CMK (cell line): ENCODE measurements around the gene STEAP1B.

Experiments
- DNase-seq: peaks from one replicate; pipeline ENCODE4 v3.0.0-alpha.2; 2010; ENCODE audit warnings: low read depth

Gene STEAP1B

GRCh38 chr7:22399546-22399945 lies 100.4 kb downstream of the STEAP1B start:
- DNase-seq, result no peak

GRCh38 chr7:22399091-22399490 lies 100.9 kb downstream of the STEAP1B start:
- no peak for DNase-seq

GRCh38 chr7:22397981-22398380 lies 102.0 kb downstream of the STEAP1B start:
- DNase-seq, result no peak

- no peak for DNase-seq
These were observed 104.8 kb downstream of the STEAP1B start for GRCh38 chr7:22395222-22395621.

- no peak for DNase-seq
These were observed 105.2 kb downstream of the STEAP1B start for GRCh38 chr7:22394739-22395138.

GRCh38 chr7:22393913-22394729 lies 105.9 kb downstream of the STEAP1B start:
- DNase-seq, result no peak

- DNase-seq, result no peak
These were observed 109.5 kb downstream of the STEAP1B start for GRCh38 chr7:22390516-22390915.

- DNase-seq, result no peak
These were observed 110.1 kb downstream of the STEAP1B start for GRCh38 chr7:22389892-22390291.

GRCh38 chr7:22387583-22387982 lies 112.4 kb downstream of the STEAP1B start:
- DNase-seq, result no peak

- no peak for DNase-seq
These were observed 113.1 kb downstream of the STEAP1B start for GRCh38 chr7:22386865-22387264.

- DNase-seq, result no peak
These were observed 113.7 kb downstream of the STEAP1B start for GRCh38 chr7:22386206-22386858.

GRCh38 chr7:22385326-22385725 lies 114.7 kb downstream of the STEAP1B start:
- no peak for DNase-seq

- DNase-seq, result no peak
These were observed 119.7 kb downstream of the STEAP1B start for GRCh38 chr7:22380333-22380732.

GRCh38 chr7:22378199-22378980 lies 121.6 kb downstream of the STEAP1B start:
- DNase-seq, result no peak

- no peak for DNase-seq
These were observed 122.3 kb downstream of the STEAP1B start for GRCh38 chr7:22377703-22378102.

GRCh38 chr7:22375359-22376048 lies 124.5 kb downstream of the STEAP1B start:
- no peak for DNase-seq

- no peak for DNase-seq
These were observed 126.1 kb downstream of the STEAP1B start for GRCh38 chr7:22373911-22374310.

- no peak for DNase-seq
These were observed 126.6 kb downstream of the STEAP1B start for GRCh38 chr7:22373388-22373787.

GRCh38 chr7:22372863-22373262 lies 127.1 kb downstream of the STEAP1B start:
- DNase-seq, result no peak

GRCh38 chr7:22371878-22372277 lies 128.1 kb downstream of the STEAP1B start:
- no peak for DNase-seq
